Measurements from ENCODE around the gene LRRC75B. TPM values are rescaled to one million over a fixed set of nuclear protein-coding genes. Genes with fewer than 3 reads are reported as not detected.

The LRRC75B gene
- total RNA-seq, 1 experiment from 2014 or later = 0.86 TPM

- intact Hi-C loops (cut with micrococcal nuclease; ENCODE audit: unreplicated experiment) = no loop called here
- CTCF ChIA-PET = no interaction called here
- Histone ChIP-seq H3K4me3 (ENCODE audit: low read depth, low read length, poor library complexity, severe bottlenecking) (no peak overlapping the region), H3K9me3 (ENCODE audit: low read depth, low read length, poor library complexity, severe bottlenecking) (no peaks in the 10 kb centered on the region), H3K27me3 (replicated peaks; ENCODE audit: insufficient read depth, low read depth, low read length, poor library complexity) (no peaks in the 10 kb centered on the region), H3K36me3 (ENCODE audit: insufficient read depth, low read length, poor library complexity, severe bottlenecking) (peaks cover 61% of the 10 kb centered on the region), H3K27ac (ENCODE audit: low read depth, low read length, poor library complexity, severe bottlenecking) (no peak overlapping the region), H3K4me1 (ENCODE audit: insufficient read depth, low read length, poor library complexity, severe bottlenecking) (peaks cover 4% of the 10 kb centered on the region)
- no TSS peak for BruUV-seq (replicated peaks)
- DNase-seq (ENCODE audit: low spot score) = no peak
- TF ChIP-seq EZH2 (IDR thresholded peaks at IDR 0.05; ENCODE audit: borderline replicate concordance, low read depth, low read length, poor library complexity, severe bottlenecking) (no peak), CTCF (conservative IDR thresholded peaks at IDR 0.05; ENCODE audit: low read depth, low read length) (no peak)
- POLR2A ChIA-PET (ENCODE audit: low non-redundant PET) = no interaction called here
Measured at GRCh38 chr22:24567668-24568067, 25.2 kb downstream of the LRRC75B start.

DNA sequence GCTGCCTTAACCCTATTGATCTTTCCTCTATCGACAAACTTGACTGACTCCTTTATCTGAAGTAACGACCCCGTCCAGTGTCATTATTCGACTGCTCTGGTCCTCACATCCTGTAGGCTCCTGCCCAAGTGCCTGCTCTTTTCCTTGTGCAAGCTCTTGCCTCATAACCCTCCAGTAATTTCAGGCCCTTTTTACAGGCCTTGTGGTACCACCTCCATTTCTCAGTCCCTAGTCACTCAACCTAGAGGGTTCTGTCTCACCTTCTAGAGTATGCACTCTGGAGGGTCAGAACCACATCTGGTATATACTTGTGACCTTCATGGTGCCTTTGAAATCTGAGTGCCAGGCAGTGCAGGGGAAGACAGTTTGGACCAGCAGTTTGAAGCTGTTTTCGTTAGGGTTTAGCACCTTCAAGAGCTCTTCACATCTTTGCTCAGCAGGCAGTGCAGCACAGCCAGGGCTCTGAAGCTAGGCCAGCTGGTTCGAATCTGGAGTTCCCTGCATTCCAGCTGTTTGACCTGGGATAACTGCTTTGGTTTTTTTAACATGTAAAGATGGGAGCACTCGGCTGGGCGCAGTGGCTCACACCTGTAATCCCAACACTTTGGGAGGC, 25.9 kb downstream of the LRRC75B start:
- Histone ChIP-seq H3K27me3 (replicated peaks; ENCODE audit: insufficient read depth, low read depth, low read length, poor library complexity) (no peaks in the 10 kb centered on the region), H3K4me1 (ENCODE audit: insufficient read depth, low read length, poor library complexity, severe bottlenecking) (peaks cover 4% of the 10 kb centered on the region), H3K9me3 (ENCODE audit: low read depth, low read length, poor library complexity, severe bottlenecking) (no peaks in the 10 kb centered on the region), H3K4me3 (ENCODE audit: low read depth, low read length, poor library complexity, severe bottlenecking) (no peak overlapping the region), H3K27ac (ENCODE audit: low read depth, low read length, poor library complexity, severe bottlenecking) (no peak overlapping the region), H3K36me3 (ENCODE audit: insufficient read depth, low read length, poor library complexity, severe bottlenecking) (peaks cover 57% of the 10 kb centered on the region)
- no peak for DNase-seq (ENCODE audit: low spot score)
- ChIA-PET POLR2A (ENCODE audit: low non-redundant PET) (no interaction called here), CTCF (no interaction called here)
- intact Hi-C loops (cut with micrococcal nuclease; ENCODE audit: unreplicated experiment) = no loop called here
- TF ChIP-seq CTCF (conservative IDR thresholded peaks at IDR 0.05; ENCODE audit: low read depth, low read length) (no peak), EZH2 (IDR thresholded peaks at IDR 0.05; ENCODE audit: borderline replicate concordance, low read depth, low read length, poor library complexity, severe bottlenecking) (no peak)
- no TSS peak for BruUV-seq (replicated peaks)

- no peak overlapping the region for H3K27ac ChIP-seq (ENCODE audit: low read depth, low read length, poor library complexity, severe bottlenecking)
- no peak for TF ChIP-seq CTCF (conservative IDR thresholded peaks at IDR 0.05; ENCODE audit: low read depth, low read length)
- no peak for TF ChIP-seq EZH2 (IDR thresholded peaks at IDR 0.05; ENCODE audit: borderline replicate concordance, low read depth, low read length, poor library complexity, severe bottlenecking)
- POLR2A ChIA-PET (ENCODE audit: low non-redundant PET) = no interaction called here
- no peaks in the 10 kb centered on the region for H3K9me3 ChIP-seq (ENCODE audit: low read depth, low read length, poor library complexity, severe bottlenecking)
- H3K36me3 ChIP-seq (ENCODE audit: insufficient read depth, low read length, poor library complexity, severe bottlenecking) = peaks cover 56% of the 10 kb centered on the region
- peaks cover 4% of the 10 kb centered on the region for H3K4me1 ChIP-seq (ENCODE audit: insufficient read depth, low read length, poor library complexity, severe bottlenecking)
- intact Hi-C loops (cut with micrococcal nuclease; ENCODE audit: unreplicated experiment) = no loop called here
- no TSS peak for BruUV-seq (replicated peaks)
- no peak for DNase-seq (ENCODE audit: low spot score)
- H3K4me3 ChIP-seq (ENCODE audit: low read depth, low read length, poor library complexity, severe bottlenecking) = no peak overlapping the region
- H3K27me3 ChIP-seq (replicated peaks; ENCODE audit: insufficient read depth, low read depth, low read length, poor library complexity) = no peaks in the 10 kb centered on the region
- CTCF ChIA-PET = no interaction called here
Measured at GRCh38 chr22:24565077-24565476, 27.8 kb downstream of the LRRC75B start.
